K562 (cell line): ENCODE data around the gene OTUD5. TPM values are rescaled to one million over a fixed set of nuclear protein-coding genes. Genes with fewer than 3 reads are reported as not detected.

Source experiments
- CHCHD3 ChIP-seq: fragments of 250-450 bp; sonication (Bioruptor Pico); IDR thresholded peaks from 2 replicates; pipeline ENCODE4 v2.1.2; 2022; ENCODE audit warnings: mild to moderate bottlenecking
- DNMT1 ChIP-seq: fragments of 450-650 bp; IDR thresholded peaks from 2 replicates; pipeline ENCODE4 v1.6.1; 2016; ENCODE audit warnings: antibody characterized with exemption, mild to moderate bottlenecking
- FOXA1 ChIP-seq: fragments of 450-650 bp; IDR thresholded peaks from 2 replicates; pipeline ENCODE4 v1.6.1; 2016; ENCODE audit warnings: mild to moderate bottlenecking, borderline replicate concordance
- HLTF ChIP-seq: fragments of 450-650 bp; IDR thresholded peaks from 2 replicates; pipeline ENCODE4 v1.6.1; 2016
- HMG20A ChIP-seq: fragments of 450-650 bp; formaldehyde crosslinking; conservative IDR thresholded peaks from 2 replicates; pipeline ENCODE4 v1.4.0; 2020; ENCODE audit warnings: mild to moderate bottlenecking, mixed read lengths
- HSF4 ChIP-seq: fragments of 250-450 bp; sonication (Bioruptor Pico); IDR thresholded peaks from 2 replicates; pipeline ENCODE4 v2.1.2; 2022; ENCODE audit warnings: mild to moderate bottlenecking, moderate library complexity, borderline replicate concordance
- MTA1 ChIP-seq: fragments of 450-650 bp; IDR thresholded peaks from 2 replicates; pipeline ENCODE4 v1.6.1; 2017; ENCODE audit warnings: borderline replicate concordance
- POLR2H ChIP-seq: IDR thresholded peaks from 2 replicates; pipeline ENCODE4 v1.6.1; 2016; ENCODE audit warnings: missing genetic modification characterization, low read depth, mild to moderate bottlenecking, control low read depth, missing compliant biosample characterization, moderate library complexity
- POLR3G ChIP-seq: IDR thresholded peaks from 2 replicates; pipeline ENCODE4 v1.6.1; 2011; ENCODE audit not compliant: insufficient read length, insufficient replicate concordance; ENCODE audit errors: extremely low read depth
- SRSF9 ChIP-seq: fragments of 200-400 bp; formaldehyde crosslinking; IDR thresholded peaks from 2 replicates; pipeline ENCODE4 v1.6.1; 2017; ENCODE audit warnings: low read depth, low read length, borderline replicate concordance
- STAT5A ChIP-seq: IDR thresholded peaks from 2 replicates; pipeline ENCODE4 v1.6.1; 2012; ENCODE audit warnings: low read length, inconsistent platforms, borderline replicate concordance
- TAF1 ChIP-seq: IDR thresholded peaks from 2 replicates; pipeline ENCODE4 v1.6.1; 2011; ENCODE audit warnings: mild to moderate bottlenecking, low read length, moderate library complexity; ENCODE audit not compliant: insufficient read depth, control insufficient read depth, severe bottlenecking; ENCODE audit errors: extremely low read depth
- ZNF253 ChIP-seq: fragments of 250-450 bp; sonication (Bioruptor Pico); conservative IDR thresholded peaks from 2 replicates; pipeline ENCODE4 v1.6.1; 2021; ENCODE audit warnings: mild to moderate bottlenecking
- ZNF398 ChIP-seq: fragments of 250-450 bp; sonication (Bioruptor Pico); IDR thresholded peaks from 2 replicates; pipeline ENCODE4 v1.8.0; 2021; ENCODE audit warnings: moderate library complexity, mild to moderate bottlenecking, inconsistent platforms
- ZNF408 ChIP-seq: fragments of 250-450 bp; sonication (Bioruptor Pico); IDR thresholded peaks from 2 replicates; pipeline ENCODE4 v1.4.0; 2020; ENCODE audit warnings: low read depth, mild to moderate bottlenecking, moderate library complexity
- ZNF41 ChIP-seq: fragments of 250-450 bp; sonication (Bioruptor Pico); conservative IDR thresholded peaks from 2 replicates; pipeline ENCODE4 v1.4.0; 2020; ENCODE audit warnings: mild to moderate bottlenecking
- ZNF561 ChIP-seq: fragments of 450-650 bp; formaldehyde crosslinking; conservative IDR thresholded peaks from 2 replicates; pipeline ENCODE4 v1.4.0; 2020; ENCODE audit warnings: mild to moderate bottlenecking, moderate library complexity
- polyA plus RNA-seq, 8 experiments: library from polyadenylated mRNA; depleted of rRNA in 4 of 8; stranded (reverse) in 5 of 8; unstranded in 3 of 8; fragments of >200 nt; fragmentation: Nextera tagmentation in 2 of 8; fragmentation: Illumina TruSeq in 1 of 8; extraction: Ambion mirVana in 2 of 8; extraction: Trizol in 1 of 8; gene quantifications; 2 replicates each; pipeline versions ENCODE4 v1.2.1 to v1.2.3, GENCODE V29; 2011 to 2014; ENCODE audit warnings: inconsistent platforms in 1 of 8, missing spikeins in 1 of 8
- total RNA-seq, 7 experiments: library from RNA; depleted of rRNA in 6 of 7; stranded (reverse); fragments of >200 nt in 6 of 7; fragmentation: Illumina TruSeq in 2 of 7; extraction: Trizol in 2 of 7; gene quantifications; 2 replicates each; pipeline versions ENCODE4 v1.2.1 to v1.2.3, GENCODE V29; 2011 to 2021; ENCODE audit warnings: low replicate concordance in 1 of 7
- TF ChIP-seq, protein P1 (sequence below): fragments of 450-650 bp; IDR thresholded peaks from 2 replicates; pipeline ENCODE4 v1.6.1; 2017; ENCODE audit warnings: mild to moderate bottlenecking, moderate library complexity
- TF ChIP-seq, protein P2 (sequence below), 3 experiments: fragments of 200-800 bp in 1 of 3; fragments of 250-450 bp in 1 of 3; fragments of 450-650 bp in 1 of 3; sonication (Bioruptor Pico) in 1 of 3; sonication (Bioruptor generic) in 1 of 3; formaldehyde crosslinking in 1 of 3; IDR thresholded peaks; 2 replicates each; pipeline versions ENCODE4 v1.6.1 to v1.8.0; 2016 to 2022; ENCODE audit warnings: mild to moderate bottlenecking in 2 of 3, missing genetic modification characterization in 2 of 3, missing compliant biosample characterization in 1 of 3, moderate library complexity in 1 of 3

OTUD5 gene
- total and polyA plus RNA-seq, 9 of the 15 experiments (the other 6 are each of a cell fraction or from before 2014, with no cell fraction given) = 3.6 to 102 (median 59.0) TPM

GRCh38 chrX:48918643-48919340 is 38.6 kb downstream of the OTUD5 start, which contains the start of gene PIM2 (continued):
- TF ChIP-seq, protein P1, sequence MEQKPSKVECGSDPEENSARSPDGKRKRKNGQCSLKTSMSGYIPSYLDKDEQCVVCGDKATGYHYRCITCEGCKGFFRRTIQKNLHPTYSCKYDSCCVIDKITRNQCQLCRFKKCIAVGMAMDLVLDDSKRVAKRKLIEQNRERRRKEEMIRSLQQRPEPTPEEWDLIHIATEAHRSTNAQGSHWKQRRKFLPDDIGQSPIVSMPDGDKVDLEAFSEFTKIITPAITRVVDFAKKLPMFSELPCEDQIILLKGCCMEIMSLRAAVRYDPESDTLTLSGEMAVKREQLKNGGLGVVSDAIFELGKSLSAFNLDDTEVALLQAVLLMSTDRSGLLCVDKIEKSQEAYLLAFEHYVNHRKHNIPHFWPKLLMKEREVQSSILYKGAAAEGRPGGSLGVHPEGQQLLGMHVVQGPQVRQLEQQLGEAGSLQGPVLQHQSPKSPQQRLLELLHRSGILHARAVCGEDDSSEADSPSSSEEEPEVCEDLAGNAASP = no peak
- TF ChIP-seq ZNF41 (no peak), HSF4 (CRISPR knock-in tag) (no peak), HMG20A (no peak), FOXA1 (no peak), STAT5A (no peak), ZNF398 (CRISPR knock-in tag) (no peak), ZNF561 (no peak), CHCHD3 (CRISPR knock-in tag) (0 out of 2 replicates have a peak, but pooled peaks have one; percentile 26), DNMT1 (no peak), POLR3G (no peak), TAF1 (peak; percentile 95), ZNF253 (no peak), SRSF9 (no peak), HLTF (no peak), ZNF408 (no peak), POLR2H (tag) (peak; percentile 96), MTA1 (no peak)
- TF ChIP-seq, protein P2, sequence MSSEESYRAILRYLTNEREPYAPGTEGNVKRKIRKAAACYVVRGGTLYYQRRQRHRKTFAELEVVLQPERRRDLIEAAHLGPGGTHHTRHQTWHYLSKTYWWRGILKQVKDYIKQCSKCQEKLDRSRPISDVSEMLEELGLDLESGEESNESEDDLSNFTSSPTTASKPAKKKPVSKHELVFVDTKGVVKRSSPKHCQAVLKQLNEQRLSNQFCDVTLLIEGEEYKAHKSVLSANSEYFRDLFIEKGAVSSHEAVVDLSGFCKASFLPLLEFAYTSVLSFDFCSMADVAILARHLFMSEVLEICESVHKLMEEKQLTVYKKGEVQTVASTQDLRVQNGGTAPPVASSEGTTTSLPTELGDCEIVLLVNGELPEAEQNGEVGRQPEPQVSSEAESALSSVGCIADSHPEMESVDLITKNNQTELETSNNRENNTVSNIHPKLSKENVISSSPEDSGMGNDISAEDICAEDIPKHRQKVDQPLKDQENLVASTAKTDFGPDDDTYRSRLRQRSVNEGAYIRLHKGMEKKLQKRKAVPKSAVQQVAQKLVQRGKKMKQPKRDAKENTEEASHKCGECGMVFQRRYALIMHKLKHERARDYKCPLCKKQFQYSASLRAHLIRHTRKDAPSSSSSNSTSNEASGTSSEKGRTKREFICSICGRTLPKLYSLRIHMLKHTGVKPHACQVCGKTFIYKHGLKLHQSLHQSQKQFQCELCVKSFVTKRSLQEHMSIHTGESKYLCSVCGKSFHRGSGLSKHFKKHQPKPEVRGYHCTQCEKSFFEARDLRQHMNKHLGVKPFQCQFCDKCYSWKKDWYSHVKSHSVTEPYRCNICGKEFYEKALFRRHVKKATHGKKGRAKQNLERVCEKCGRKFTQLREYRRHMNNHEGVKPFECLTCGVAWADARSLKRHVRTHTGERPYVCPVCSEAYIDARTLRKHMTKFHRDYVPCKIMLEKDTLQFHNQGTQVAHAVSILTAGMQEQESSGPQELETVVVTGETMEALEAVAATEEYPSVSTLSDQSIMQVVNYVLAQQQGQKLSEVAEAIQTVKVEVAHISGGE (CRISPR knock-in tag; IDR thresholded peaks at IDR 0.05) = no peak
